ENCODE measurements around the gene PSMB7. TPM values are rescaled to one million over a fixed set of nuclear protein-coding genes. Genes with fewer than 3 reads are reported as not detected.
"Not testable (repeated sequence)": the region's sequence is repeated elsewhere in the genome, so short reads cannot be mapped to it uniquely, and the experiment has no call there.

The PSMB7 gene
- total RNA-seq, 2 experiments from 2014 or later: 155 to 170 TPM

DNA sequence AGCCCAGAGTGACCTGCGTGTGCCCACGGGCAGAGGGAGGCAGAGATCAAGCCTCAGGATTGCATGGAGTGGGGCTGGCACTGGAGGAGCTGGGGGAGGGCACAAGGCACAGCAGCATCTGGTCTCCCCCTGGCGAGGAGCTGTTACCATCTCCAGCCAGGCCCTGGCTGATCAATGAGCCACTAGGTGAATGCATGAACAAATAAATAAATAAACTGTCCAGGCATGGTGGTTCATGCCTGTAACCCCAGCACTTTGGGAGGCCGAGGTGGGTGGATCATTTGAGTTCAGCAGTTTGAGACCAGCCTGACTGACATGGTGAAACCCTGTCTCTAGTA lies 14.3 kb upstream of the PSMB7 start:
- no peaks in the 10 kb centered on the region for H3K36me3 Mint-ChIP-seq (ENCODE audit: low read depth)
- peaks cover 1% of the 10 kb centered on the region for H3K27me3 Mint-ChIP-seq
- TF ChIP-seq, protein P1, sequence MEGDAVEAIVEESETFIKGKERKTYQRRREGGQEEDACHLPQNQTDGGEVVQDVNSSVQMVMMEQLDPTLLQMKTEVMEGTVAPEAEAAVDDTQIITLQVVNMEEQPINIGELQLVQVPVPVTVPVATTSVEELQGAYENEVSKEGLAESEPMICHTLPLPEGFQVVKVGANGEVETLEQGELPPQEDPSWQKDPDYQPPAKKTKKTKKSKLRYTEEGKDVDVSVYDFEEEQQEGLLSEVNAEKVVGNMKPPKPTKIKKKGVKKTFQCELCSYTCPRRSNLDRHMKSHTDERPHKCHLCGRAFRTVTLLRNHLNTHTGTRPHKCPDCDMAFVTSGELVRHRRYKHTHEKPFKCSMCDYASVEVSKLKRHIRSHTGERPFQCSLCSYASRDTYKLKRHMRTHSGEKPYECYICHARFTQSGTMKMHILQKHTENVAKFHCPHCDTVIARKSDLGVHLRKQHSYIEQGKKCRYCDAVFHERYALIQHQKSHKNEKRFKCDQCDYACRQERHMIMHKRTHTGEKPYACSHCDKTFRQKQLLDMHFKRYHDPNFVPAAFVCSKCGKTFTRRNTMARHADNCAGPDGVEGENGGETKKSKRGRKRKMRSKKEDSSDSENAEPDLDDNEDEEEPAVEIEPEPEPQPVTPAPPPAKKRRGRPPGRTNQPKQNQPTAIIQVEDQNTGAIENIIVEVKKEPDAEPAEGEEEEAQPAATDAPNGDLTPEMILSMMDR (IDR thresholded peaks at IDR 0.05): no peak
- H3K27ac Mint-ChIP-seq: no peak overlapping the region
- no peak for DNase-seq
- ATAC-seq: no peak
- ChIA-PET POLR2A (no interaction called here), CTCF (interaction anchor here (0.9 to 1.7 kb wide), 4 partner anchors 9 to 103 kb away, joined by 3 to 5 read pairs (median 4); no protein-coding TSS in a partner anchor)
- no peaks in the 10 kb centered on the region for H3K9me3 Mint-ChIP-seq
- intact Hi-C loops (cut with micrococcal nuclease): no loop called here
- no peak overlapping the region for H3K4me3 Mint-ChIP-seq
- H3K4me1 Mint-ChIP-seq (ENCODE audit: low read depth): no peaks in the 10 kb centered on the region

DNA sequence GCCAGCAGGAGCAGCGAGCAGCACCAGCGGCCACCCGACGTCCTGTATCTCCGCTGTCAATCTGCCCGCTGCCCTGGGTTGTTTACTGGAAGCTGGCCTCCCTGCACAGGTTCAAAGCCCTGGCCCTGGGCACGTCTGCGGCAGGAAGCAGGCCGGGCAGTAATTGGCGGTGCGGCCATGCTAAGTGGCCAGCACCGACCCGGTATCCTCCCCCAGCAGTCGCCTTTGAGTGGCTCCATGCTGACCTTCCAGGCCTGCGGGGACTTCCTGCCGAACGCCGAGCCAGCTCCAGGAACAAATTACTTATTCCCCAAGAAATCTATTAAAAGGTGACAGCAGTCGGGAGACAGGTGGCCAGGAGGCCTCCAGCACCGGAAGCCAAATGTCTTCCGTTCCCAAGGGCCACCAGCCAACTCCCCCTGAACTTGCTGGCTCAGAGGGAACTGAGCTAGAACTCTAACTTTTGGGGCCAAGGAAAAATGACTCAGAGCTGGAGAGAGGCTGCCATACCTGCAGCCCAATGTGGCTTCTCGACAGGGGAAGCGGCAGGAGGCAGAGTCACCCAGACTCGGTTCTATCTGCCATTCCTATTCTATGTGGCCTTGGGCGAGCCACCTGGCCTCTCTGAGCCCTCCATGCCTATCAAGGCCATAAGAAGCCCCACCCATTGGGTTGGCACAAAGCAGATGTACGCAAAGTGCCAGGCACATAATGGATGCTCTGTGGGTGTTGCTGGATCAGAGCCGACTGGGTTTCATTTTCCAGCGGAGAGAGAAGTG lies 13.7 kb upstream of the PSMB7 start:
- peaks cover 1% of the 10 kb centered on the region for H3K27me3 Mint-ChIP-seq
- intact Hi-C loops (cut with micrococcal nuclease): no loop called here
- H3K36me3 Mint-ChIP-seq (ENCODE audit: low read depth): no peaks in the 10 kb centered on the region
- no peaks in the 10 kb centered on the region for H3K9me3 Mint-ChIP-seq
- TF ChIP-seq, protein P1 (IDR thresholded peaks at IDR 0.05): no peak
- H3K27ac Mint-ChIP-seq: no peak overlapping the region
- ChIA-PET POLR2A (no interaction called here), CTCF (interaction anchor here (0.9 to 1.7 kb wide), 3 partner anchors 9 to 103 kb away, joined by 3 to 5 read pairs (median 5); no protein-coding TSS in a partner anchor)
- no peaks in the 10 kb centered on the region for H3K4me1 Mint-ChIP-seq (ENCODE audit: low read depth)
- H3K4me3 Mint-ChIP-seq: no peak overlapping the region
- no peak for ATAC-seq
- no peak for DNase-seq

DNA sequence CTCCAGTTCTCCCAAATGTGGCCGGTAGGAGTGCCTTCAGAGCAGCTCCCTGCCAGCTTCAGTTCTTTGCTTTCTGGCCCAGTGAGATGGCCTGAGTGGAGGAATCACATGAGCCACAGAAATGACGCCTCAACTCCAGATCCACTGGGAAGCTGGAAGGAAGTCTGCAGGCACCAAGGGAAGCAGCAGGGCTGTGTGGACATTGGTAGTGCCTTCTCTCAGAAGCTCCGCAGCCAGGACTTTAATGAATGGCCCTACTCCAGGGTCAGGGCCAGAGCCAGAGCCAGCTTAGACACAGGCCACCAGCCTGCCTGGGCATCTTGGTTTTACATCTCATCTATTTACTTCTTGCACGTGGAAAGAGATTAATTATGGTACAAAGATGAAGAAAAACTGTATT lies 12.0 kb upstream of the PSMB7 start:
- no peak overlapping the region for H3K4me3 Mint-ChIP-seq
- ATAC-seq (no peak), DNase-seq (no peak)
- H3K4me1 Mint-ChIP-seq (ENCODE audit: low read depth): no peaks in the 10 kb centered on the region
- POLR2A ChIA-PET: no interaction called here
- no peak overlapping the region for H3K27ac Mint-ChIP-seq
- TF ChIP-seq, protein P1 (IDR thresholded peaks at IDR 0.05): no peak
- CTCF ChIA-PET: no interaction called here
- H3K27me3 Mint-ChIP-seq: no peaks in the 10 kb centered on the region
- no peaks in the 10 kb centered on the region for H3K9me3 Mint-ChIP-seq
- no peaks in the 10 kb centered on the region for H3K36me3 Mint-ChIP-seq (ENCODE audit: low read depth)
- intact Hi-C loops (cut with micrococcal nuclease): no loop called here

DNA sequence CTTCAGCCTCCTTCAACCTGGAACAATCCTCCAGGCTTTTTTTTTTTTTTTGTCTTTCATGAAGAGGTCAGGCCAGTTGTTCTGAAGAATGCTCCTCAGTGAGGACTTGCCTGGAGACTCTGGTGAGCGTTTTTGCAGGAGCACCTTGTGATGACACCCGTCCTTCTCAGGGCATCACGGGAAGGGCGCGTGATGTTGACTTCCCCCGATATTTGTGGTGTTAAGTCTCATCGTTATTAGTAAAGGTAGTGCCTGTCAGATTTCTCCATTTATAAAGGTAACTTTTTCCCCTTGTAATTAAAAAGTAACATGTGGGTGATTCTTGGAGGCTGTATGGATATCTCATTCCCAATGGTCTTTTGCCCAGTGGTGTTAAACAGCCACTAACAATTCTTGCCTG lies 11.1 kb upstream of the PSMB7 start:
- POLR2A ChIA-PET: no interaction called here
- H3K27ac Mint-ChIP-seq: no peak overlapping the region
- H3K4me3 Mint-ChIP-seq: no peak overlapping the region
- ATAC-seq (no peak), DNase-seq (no peak)
- no peaks in the 10 kb centered on the region for H3K36me3 Mint-ChIP-seq (ENCODE audit: low read depth)
- no peaks in the 10 kb centered on the region for H3K4me1 Mint-ChIP-seq (ENCODE audit: low read depth)
- TF ChIP-seq, protein P1 (IDR thresholded peaks at IDR 0.05): no peak
- H3K27me3 Mint-ChIP-seq: no peaks in the 10 kb centered on the region
- intact Hi-C loops (cut with micrococcal nuclease): no loop called here
- H3K9me3 Mint-ChIP-seq: no peaks in the 10 kb centered on the region
- CTCF ChIA-PET: no interaction called here

DNA sequence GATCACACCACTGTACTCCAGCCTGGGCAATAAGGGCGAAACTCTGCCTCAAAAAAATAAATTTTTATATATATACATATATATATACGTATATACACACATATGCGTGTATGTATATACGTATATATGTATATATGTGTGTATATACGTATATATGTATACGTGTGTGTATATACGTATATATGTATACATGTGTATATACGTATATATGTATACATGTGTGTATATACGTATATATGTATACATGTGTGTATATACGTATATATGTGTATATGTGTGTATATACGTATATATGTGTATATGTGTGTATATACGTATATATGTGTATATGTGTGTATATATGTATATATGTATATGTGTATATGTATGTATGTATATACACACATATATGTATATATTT lies 10.5 kb upstream of the PSMB7 start:
- H3K27ac Mint-ChIP-seq; ATAC-seq; intact Hi-C loops (cut with micrococcal nuclease); POLR2A ChIA-PET; H3K27me3 Mint-ChIP-seq; CTCF ChIA-PET; H3K4me1 Mint-ChIP-seq (ENCODE audit: low read depth); H3K4me3 Mint-ChIP-seq; H3K36me3 Mint-ChIP-seq (ENCODE audit: low read depth); H3K9me3 Mint-ChIP-seq; DNase-seq: not testable (repeated sequence)
